HS-5 (cell line): ENCODE measurements around the gene BACH2.
"Not testable (repeated sequence)": the region's sequence is repeated elsewhere in the genome, so short reads cannot be mapped to it uniquely, and the experiment has no call there.

Source experiments
- DNase-seq: peaks from one replicate; pipeline ENCODE4 v3.0.0-alpha.2; 2012; ENCODE audit warnings: low read depth

Gene BACH2

GRCh38 chr6:89939144-89939543, 357.5 kb downstream of the BACH2 start:
- DNase-seq = no peak

GRCh38 chr6:89938014-89938413, 358.6 kb downstream of the BACH2 start:
- DNase-seq = no peak

GRCh38 chr6:89936177-89936576, 360.5 kb downstream of the BACH2 start:
- no peak for DNase-seq

GRCh38 chr6:89934685-89935366, 361.8 kb downstream of the BACH2 start:
- no peak for DNase-seq

- DNase-seq = no peak
Measured at GRCh38 chr6:89932245-89932802, 364.3 kb downstream of the BACH2 start.

- no peak for DNase-seq
Measured at GRCh38 chr6:89930789-89931188, 365.9 kb downstream of the BACH2 start.

GRCh38 chr6:89928604-89929003, 368.0 kb downstream of the BACH2 start:
- DNase-seq = no peak

GRCh38 chr6:89927791-89928550, 368.7 kb downstream of the BACH2 start:
- DNase-seq = peak; percentile 26

- DNase-seq = no peak
Measured at GRCh38 chr6:89927264-89927663, 369.4 kb downstream of the BACH2 start.

GRCh38 chr6:89925826-89926225, 370.8 kb downstream of the BACH2 start:
- peak; percentile 32 for DNase-seq

GRCh38 chr6:89924231-89924630, 372.4 kb downstream of the BACH2 start:
- DNase-seq = no peak

- no peak for DNase-seq
Measured at GRCh38 chr6:89921691-89922090, 375.0 kb downstream of the BACH2 start.

- no peak for DNase-seq
Measured at GRCh38 chr6:89921197-89921596, 375.4 kb downstream of the BACH2 start.

- DNase-seq = no peak
Measured at GRCh38 chr6:89917801-89918366, 378.8 kb downstream of the BACH2 start.

- DNase-seq = no peak
Measured at GRCh38 chr6:89917216-89917615, 379.4 kb downstream of the BACH2 start.

GRCh38 chr6:89916136-89916920, 380.3 kb downstream of the BACH2 start:
- DNase-seq = no peak

GRCh38 chr6:89910902-89911240, 385.8 kb downstream of the BACH2 start:
- DNase-seq = no peak

- DNase-seq = not testable (repeated sequence)
Measured at GRCh38 chr6:89910001-89910901, 386.4 kb downstream of the BACH2 start.

- DNase-seq = no peak
Measured at GRCh38 chr6:89895276-89895874, 401.3 kb downstream of the BACH2 start.

GRCh38 chr6:89894169-89894568, 402.5 kb downstream of the BACH2 start, which contains the start of gene GJA10:
Gene GJA10, plus strand, starts transcription at chr6:89894469. Its CDS starts 0 bp downstream, at chr6:89894469.
- DNase-seq = no peak

GRCh38 chr6:89892577-89892976, 404.1 kb downstream of the BACH2 start:
- DNase-seq = not testable (repeated sequence)
